Psoas muscle (tissue), 8 donors: ENCODE measurements around the gene DIPK1B. TPM values are rescaled to one million over a fixed set of nuclear protein-coding genes. Genes with fewer than 3 reads are reported as not detected.

Experiments
- ATAC-seq, 4 donors: fragments of 200-7000 bp; cut with Tn5 transposase; one replicate each; pipeline ENCODE4 v1.9.1; 2020; ENCODE audit warnings: moderate library complexity in 3 of 4, mild to moderate bottlenecking in 2 of 4
- DNase-seq, 2 donors: peaks; one replicate each; pipeline ENCODE4 v3.0.0-alpha.2; 2020
- H3K27ac ChIP-seq: fragments of 200-600 bp; one replicate; pipeline ENCODE4 v1.8.0; 2022
- H3K27me3 ChIP-seq, 3 donors: fragments of 200-600 bp in 1 of 3; one replicate each; pipeline versions ENCODE4 v1.6.1 to v1.8.0; 2013 to 2022; ENCODE audit warnings: low read length in 2 of 3, mild to moderate bottlenecking in 2 of 3, moderate library complexity in 1 of 3; ENCODE audit not compliant: insufficient read depth in 3 of 3
- H3K36me3 ChIP-seq, 2 donors: fragments of 200-600 bp in 1 of 2; one replicate each; pipeline versions ENCODE4 v1.6.1 to v1.8.0; 2013 to 2022; ENCODE audit warnings: low read depth in 1 of 2, mild to moderate bottlenecking in 1 of 2, moderate library complexity in 1 of 2; ENCODE audit not compliant: insufficient read depth in 1 of 2
- H3K4me1 ChIP-seq: fragments of 200-600 bp; one replicate; pipeline ENCODE4 v1.8.0; 2022
- H3K4me3 ChIP-seq: fragments of 200-600 bp; one replicate; pipeline ENCODE4 v1.8.0; 2022; ENCODE audit warnings: mild to moderate bottlenecking
- H3K9me3 ChIP-seq: fragments of 200-600 bp; one replicate; pipeline ENCODE4 v1.8.0; 2022
- WGBS, 3 donors: extraction: QIAGEN DNeasy Blood & Tissue Kit; methylation state at CpG; one replicate each; pipeline versions ENCODE4 v1.1.6 to v1.1.7; 2013; 5-methylcytosine and 5-hydroxymethylcytosine counted together
- intact Hi-C, 2 donors: fragments of 100-400 bp; cut with DNase I; formaldehyde crosslinking; loops; one replicate each; pipeline versions ENCODE4 v1.11.0 to v1.14.2; 2022
- polyA plus RNA-seq, 3 donors: library from polyadenylated mRNA; stranded (reverse); fragments of 200-250 nt; gene quantifications; one replicate each; pipeline ENCODE4 v1.2.3, GENCODE V29; 2013
- total RNA-seq, 4 donors: library from RNA; stranded (reverse); fragmentation: NEBNext Ultra II Directional in 2 of 4; extraction: Animal tissue kit (Norgen Biotek cat#: 25700) in 2 of 4; gene quantifications; one replicate each; pipeline versions ENCODE4 v1.2.1 to v1.2.4, GENCODE V29; 2021 to 2023
- TF ChIP-seq, protein P1 (sequence below): fragments of 200-600 bp; IDR thresholded peaks from one replicate; pipeline ENCODE4 v1.8.0; 2022; ENCODE audit warnings: antibody characterized with exemption
- donor health status: healthy with polysubstance abuse.
- donor health status: DM: no; HTN: no; CAD: no; lungs with moderate emphysema.
- donor health status: Bipolar disorder and iron deficiency.
- donor health status: healthy.
- donor health status: DM: yes; HTN: yes; CAD: no.
- donor health status: DM: no; HTN: no; CAD: no.
- donor health status: DM: no; HTN: no; CAD: no.
- donor health status: DM: yes; HTN: yes; CAD: no.

The DIPK1B gene
- total and polyA plus RNA-seq, 7 donors, result 1.4 to 5.3 (median 2.4) TPM

DNA sequence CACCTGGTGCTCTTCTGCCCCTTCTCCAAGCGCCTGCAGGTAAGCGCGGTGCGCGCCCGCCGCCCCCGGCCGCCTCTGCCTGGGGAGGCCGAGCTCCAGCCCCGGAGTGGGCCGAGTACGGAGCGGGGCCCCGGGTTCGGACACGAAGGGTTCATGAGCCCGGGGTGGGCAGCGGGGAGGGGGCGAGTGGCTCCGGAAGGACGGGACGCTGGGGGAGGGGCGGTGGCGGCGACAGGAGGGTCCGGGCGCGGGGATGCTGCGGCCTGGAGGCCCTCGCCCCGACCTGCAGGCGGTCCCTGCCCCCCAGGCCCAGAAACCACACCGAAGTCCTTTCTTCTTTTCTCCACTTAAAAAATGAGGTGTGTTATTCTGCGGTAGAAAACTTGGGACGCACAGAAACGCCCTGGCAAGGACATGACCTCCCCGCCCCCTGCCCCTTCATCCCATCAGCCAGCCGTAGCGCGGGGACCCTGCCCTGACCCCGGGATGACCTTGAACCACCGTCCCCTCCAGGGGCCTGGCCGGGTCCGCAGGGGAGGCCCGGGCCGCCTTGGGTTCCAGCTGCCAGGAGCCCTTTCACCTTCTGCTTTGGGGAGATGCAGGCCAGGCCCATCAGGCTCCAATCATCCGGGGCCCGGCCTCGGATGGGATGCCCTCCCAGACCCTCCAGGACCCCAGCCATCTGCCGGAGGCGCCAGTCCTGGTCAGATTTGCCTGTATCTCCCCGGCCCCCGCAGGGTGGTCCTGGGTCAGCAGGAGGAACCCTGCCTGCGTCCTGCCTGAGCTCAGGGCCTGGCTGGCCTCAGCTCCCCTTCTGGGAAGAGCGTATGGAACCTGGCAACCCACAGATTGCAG is 545 bp downstream of the DIPK1B start:
- 10 to 17% (median 12%) methylated on average over 36 to 56 of the region's 56 CpGs for WGBS, 3 donors
- ATAC-seq (peak in 1 of 4 donors; percentile 17), DNase-seq (no peak)
- Histone ChIP-seq H3K27ac (no peak overlapping the region), H3K9me3 (no peaks in the 10 kb centered on the region), H3K36me3 (no peaks in the 10 kb centered on the region), H3K4me1 (peaks cover 9% of the 10 kb centered on the region), H3K27me3 (peaks cover 0 to 46% (median 21%) of the 10 kb centered on the region in 3 donors), H3K4me3 (peak overlapping the region; percentile 55)
- intact Hi-C loops, result no loop called here
- TF ChIP-seq, protein P1, sequence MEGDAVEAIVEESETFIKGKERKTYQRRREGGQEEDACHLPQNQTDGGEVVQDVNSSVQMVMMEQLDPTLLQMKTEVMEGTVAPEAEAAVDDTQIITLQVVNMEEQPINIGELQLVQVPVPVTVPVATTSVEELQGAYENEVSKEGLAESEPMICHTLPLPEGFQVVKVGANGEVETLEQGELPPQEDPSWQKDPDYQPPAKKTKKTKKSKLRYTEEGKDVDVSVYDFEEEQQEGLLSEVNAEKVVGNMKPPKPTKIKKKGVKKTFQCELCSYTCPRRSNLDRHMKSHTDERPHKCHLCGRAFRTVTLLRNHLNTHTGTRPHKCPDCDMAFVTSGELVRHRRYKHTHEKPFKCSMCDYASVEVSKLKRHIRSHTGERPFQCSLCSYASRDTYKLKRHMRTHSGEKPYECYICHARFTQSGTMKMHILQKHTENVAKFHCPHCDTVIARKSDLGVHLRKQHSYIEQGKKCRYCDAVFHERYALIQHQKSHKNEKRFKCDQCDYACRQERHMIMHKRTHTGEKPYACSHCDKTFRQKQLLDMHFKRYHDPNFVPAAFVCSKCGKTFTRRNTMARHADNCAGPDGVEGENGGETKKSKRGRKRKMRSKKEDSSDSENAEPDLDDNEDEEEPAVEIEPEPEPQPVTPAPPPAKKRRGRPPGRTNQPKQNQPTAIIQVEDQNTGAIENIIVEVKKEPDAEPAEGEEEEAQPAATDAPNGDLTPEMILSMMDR, result no peak

DNA sequence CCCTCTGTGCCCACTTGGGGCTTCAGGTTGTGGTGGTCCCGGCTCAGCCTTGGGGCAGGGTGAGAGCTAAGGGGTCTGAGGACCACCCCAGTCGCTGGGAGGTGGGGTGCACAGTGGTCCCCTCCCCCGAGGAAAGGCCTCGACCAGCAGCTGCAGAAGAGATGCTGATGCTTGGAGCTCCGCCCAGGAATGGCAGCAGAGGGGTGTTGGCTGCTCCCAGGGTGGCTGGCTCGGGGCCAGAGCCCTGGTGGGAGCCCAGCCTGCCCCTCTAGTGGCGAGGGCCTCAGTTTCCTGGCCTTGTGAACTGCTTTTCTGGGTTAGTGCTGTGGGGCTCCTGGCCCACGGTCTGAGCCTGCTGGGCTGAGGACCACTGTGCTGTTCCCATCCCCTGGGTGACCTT is 1.2 kb downstream of the DIPK1B start:
- no peak for ATAC-seq
- H3K9me3 ChIP-seq, result no peaks in the 10 kb centered on the region
- TF ChIP-seq, protein P1, result no peak
- peak overlapping the region; percentile 36 for H3K27ac ChIP-seq
- WGBS, 3 donors, result 35 to 48% (median 46%) methylated on average over 8 of the region's 8 CpGs
- H3K4me1 ChIP-seq, result peaks cover 9% of the 10 kb centered on the region
- no peaks in the 10 kb centered on the region for H3K36me3 ChIP-seq
- peak overlapping the region; percentile 55 for H3K4me3 ChIP-seq
- intact Hi-C loops, result no loop called here
- DNase-seq, result no peak
- peaks cover 0 to 46% (median 21%) of the 10 kb centered on the region in 3 donors for H3K27me3 ChIP-seq

DNA sequence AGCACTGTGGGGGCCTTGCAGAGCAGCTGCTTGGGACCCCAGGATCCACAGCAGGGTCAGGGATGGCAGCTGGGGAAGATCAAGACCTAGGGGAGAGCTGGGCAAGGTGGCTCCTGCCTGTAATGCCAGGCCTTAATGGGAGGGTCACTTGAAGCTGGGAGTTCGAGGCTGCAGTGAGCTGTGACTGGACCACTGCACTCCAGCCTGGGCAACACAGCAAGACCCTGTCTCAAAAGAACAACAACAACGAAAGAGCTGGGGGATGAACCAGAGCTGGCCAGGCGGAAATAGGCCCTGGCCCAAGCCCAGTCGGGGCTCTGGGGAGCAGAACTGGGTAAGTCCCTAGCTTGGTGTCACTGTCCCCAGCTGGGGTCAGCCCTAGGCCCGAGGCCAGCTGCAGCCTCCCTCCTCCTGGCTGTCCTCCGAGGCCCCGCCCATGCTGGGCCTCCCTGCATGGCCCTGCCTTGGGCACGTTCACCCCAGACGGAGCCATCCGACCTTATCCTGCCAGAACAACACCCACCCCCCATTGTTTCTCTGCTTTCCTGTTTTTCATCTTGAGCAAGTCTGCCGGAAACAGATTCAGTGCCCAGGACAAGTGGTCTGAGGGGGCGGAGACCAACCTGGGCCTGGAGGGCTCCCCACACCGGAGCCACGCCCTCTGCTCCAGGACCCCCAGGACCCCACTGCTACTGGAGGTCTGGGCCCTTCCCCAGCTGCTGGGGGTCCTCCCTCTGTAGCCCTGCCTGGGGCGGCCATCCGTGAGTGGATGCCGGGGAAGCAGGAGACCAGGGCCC is 1.9 kb downstream of the DIPK1B start:
- no peaks in the 10 kb centered on the region for H3K9me3 ChIP-seq
- peak overlapping the region; percentile 36 for H3K27ac ChIP-seq
- ATAC-seq, result peak; percentile 10 to 31 (median 20)
- peak overlapping the region; percentile 55 for H3K4me3 ChIP-seq
- WGBS, 3 donors, result 50 to 66% (median 52%) methylated on average over 16 to 17 of the region's 17 CpGs
- peaks cover 0 to 46% (median 21%) of the 10 kb centered on the region in 3 donors for H3K27me3 ChIP-seq
- intact Hi-C loops, result no loop called here
- DNase-seq, result peak in 1 of 2 donors; percentile 68
- TF ChIP-seq, protein P1, result no peak
- H3K36me3 ChIP-seq, result no peaks in the 10 kb centered on the region
- peaks cover 9% of the 10 kb centered on the region for H3K4me1 ChIP-seq

DNA sequence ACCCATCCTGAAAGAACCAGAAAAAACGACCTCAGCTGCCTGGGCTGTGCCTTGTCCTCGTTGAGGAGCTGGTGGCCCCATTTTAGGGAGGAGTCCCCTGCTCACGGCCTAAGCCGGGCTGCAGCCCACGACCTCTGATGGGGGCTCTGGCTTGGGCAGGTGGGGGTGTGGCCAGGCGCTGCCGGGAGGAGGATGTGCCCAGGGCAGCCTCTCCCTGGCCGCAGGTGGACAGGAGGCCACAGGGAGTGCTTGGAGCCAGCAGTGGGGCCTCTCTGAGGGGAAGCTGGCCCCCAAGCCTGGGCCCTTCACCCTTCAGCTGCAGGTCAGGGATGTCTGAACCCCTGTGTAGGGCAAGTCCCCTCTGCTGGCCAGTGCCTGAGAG is 2.5 kb downstream of the DIPK1B start:
- TF ChIP-seq, protein P1, result no peak
- H3K27me3 ChIP-seq, result peaks cover 0 to 46% (median 21%) of the 10 kb centered on the region in 3 donors
- intact Hi-C loops, result no loop called here
- ATAC-seq, result no peak
- WGBS, 3 donors, result 40 to 50% (median 48%) methylated on average over 8 of the region's 8 CpGs
- DNase-seq, result no peak
- peaks cover 9% of the 10 kb centered on the region for H3K4me1 ChIP-seq
- H3K4me3 ChIP-seq, result no peak overlapping the region
- no peaks in the 10 kb centered on the region for H3K36me3 ChIP-seq
- peak overlapping the region; percentile 30 for H3K27ac ChIP-seq
- H3K9me3 ChIP-seq, result no peaks in the 10 kb centered on the region
